ENCODE data around the gene BLID. TPM values are rescaled to one million over a fixed set of nuclear protein-coding genes. Genes with fewer than 3 reads are reported as not detected.

Gene BLID
- total RNA-seq, 1 experiment from 2014 or later: not detected

DNA sequence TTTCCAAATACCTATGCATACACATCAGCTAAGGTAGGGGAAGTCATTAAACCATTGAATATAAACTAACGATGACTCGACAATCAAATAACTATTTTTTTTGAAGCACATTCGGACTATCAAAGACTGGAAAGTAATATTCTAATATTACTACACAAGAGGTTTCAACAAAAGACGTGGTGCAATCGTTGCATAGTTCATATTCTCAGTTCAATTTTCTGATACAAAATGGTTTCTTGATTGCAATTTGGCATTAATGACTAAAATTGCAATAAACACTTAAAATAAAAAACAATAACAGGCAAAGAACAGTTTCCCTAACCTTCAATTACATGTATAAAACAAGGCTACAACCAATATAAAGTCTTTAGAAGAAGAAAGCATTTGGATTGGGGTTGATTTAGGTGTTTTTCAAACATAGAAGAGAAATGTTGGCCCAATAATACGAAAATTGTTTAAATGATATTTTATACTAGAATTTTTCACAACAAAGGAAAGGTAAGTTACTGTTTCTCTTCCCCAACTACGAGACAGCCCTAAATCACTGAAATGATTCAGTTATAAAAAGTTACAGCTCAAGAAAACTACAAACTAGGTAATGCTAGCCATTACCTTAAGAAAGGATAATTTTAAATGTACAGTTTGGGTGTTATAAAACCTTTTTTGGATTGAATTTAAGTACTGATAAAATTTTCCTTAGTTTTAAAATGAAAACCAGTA, 17.6 kb downstream of the BLID start:
- Mint-ChIP-seq H3K4me1 (ENCODE audit: low read depth, unreplicated experiment) (no peaks in the 10 kb centered on the region), H3K9me3 (ENCODE audit: low read depth, unreplicated experiment) (no peaks in the 10 kb centered on the region), H3K4me3 (ENCODE audit: low read depth, unreplicated experiment) (no peak overlapping the region), H3K36me3 (ENCODE audit: insufficient read depth, unreplicated experiment) (no peaks in the 10 kb centered on the region), H3K27ac (ENCODE audit: unreplicated experiment) (no peak overlapping the region), H3K27me3 (ENCODE audit: unreplicated experiment) (peaks cover 25% of the 10 kb centered on the region)
- intact Hi-C loops (cut with micrococcal nuclease; ENCODE audit: unreplicated experiment): no loop called here
- no TSS peak for BruUV-seq (replicated peaks)
- TF ChIP-seq, protein P1, sequence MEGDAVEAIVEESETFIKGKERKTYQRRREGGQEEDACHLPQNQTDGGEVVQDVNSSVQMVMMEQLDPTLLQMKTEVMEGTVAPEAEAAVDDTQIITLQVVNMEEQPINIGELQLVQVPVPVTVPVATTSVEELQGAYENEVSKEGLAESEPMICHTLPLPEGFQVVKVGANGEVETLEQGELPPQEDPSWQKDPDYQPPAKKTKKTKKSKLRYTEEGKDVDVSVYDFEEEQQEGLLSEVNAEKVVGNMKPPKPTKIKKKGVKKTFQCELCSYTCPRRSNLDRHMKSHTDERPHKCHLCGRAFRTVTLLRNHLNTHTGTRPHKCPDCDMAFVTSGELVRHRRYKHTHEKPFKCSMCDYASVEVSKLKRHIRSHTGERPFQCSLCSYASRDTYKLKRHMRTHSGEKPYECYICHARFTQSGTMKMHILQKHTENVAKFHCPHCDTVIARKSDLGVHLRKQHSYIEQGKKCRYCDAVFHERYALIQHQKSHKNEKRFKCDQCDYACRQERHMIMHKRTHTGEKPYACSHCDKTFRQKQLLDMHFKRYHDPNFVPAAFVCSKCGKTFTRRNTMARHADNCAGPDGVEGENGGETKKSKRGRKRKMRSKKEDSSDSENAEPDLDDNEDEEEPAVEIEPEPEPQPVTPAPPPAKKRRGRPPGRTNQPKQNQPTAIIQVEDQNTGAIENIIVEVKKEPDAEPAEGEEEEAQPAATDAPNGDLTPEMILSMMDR (IDR thresholded peaks at IDR 0.05; ENCODE audit: unreplicated experiment): no peak
- no peak for DNase-seq
- CTCF ChIA-PET: no interaction called here

DNA sequence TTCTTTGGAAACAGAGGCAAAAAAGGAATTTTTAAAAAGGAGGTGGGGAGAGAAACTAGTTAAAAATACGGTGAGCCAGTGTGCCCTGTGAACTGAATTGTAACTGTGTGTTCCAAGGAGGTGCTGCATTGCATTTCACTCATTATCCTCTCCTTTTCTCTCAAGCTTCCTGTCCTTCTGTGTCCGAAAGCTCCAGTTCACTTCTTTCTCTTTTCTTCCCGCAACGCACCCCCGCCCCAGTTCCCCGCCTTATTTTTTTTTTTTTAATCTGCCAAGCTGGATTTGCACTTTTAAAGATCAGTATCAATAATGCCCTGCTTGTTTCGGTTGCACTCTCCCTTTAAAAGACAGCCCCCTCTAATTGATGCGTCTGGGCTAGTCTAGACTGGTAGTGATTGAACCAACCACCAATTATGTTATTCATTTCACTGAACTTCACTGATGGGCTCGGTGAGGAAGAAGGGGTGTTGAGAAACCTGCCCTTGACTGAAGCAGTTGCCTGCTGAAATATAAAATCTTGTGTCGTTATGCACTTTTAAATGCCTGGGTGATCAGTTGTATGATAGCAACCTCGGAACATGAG, 18.5 kb downstream of the BLID start:
- no peaks in the 10 kb centered on the region for H3K9me3 Mint-ChIP-seq (ENCODE audit: low read depth, unreplicated experiment)
- no peak overlapping the region for H3K4me3 Mint-ChIP-seq (ENCODE audit: low read depth, unreplicated experiment)
- no peaks in the 10 kb centered on the region for H3K36me3 Mint-ChIP-seq (ENCODE audit: insufficient read depth, unreplicated experiment)
- intact Hi-C loops (cut with micrococcal nuclease; ENCODE audit: unreplicated experiment): no loop called here
- H3K27ac Mint-ChIP-seq (ENCODE audit: unreplicated experiment): no peak overlapping the region
- TF ChIP-seq, protein P1 (IDR thresholded peaks at IDR 0.05; ENCODE audit: unreplicated experiment): no peak
- DNase-seq: no peak
- peaks cover 30% of the 10 kb centered on the region for H3K27me3 Mint-ChIP-seq (ENCODE audit: unreplicated experiment)
- no TSS peak for BruUV-seq (replicated peaks)
- no peaks in the 10 kb centered on the region for H3K4me1 Mint-ChIP-seq (ENCODE audit: low read depth, unreplicated experiment)
- CTCF ChIA-PET: no interaction called here

- Mint-ChIP-seq H3K4me1 (ENCODE audit: low read depth, unreplicated experiment) (no peaks in the 10 kb centered on the region), H3K36me3 (ENCODE audit: insufficient read depth, unreplicated experiment) (no peaks in the 10 kb centered on the region), H3K9me3 (ENCODE audit: low read depth, unreplicated experiment) (no peaks in the 10 kb centered on the region), H3K4me3 (ENCODE audit: low read depth, unreplicated experiment) (no peak overlapping the region), H3K27ac (ENCODE audit: unreplicated experiment) (no peak overlapping the region), H3K27me3 (ENCODE audit: unreplicated experiment) (peaks cover 40% of the 10 kb centered on the region)
- TF ChIP-seq, protein P1 (IDR thresholded peaks at IDR 0.05; ENCODE audit: unreplicated experiment): no peak
- CTCF ChIA-PET: no interaction called here
- intact Hi-C loops (cut with micrococcal nuclease; ENCODE audit: unreplicated experiment): no loop called here
- BruUV-seq (replicated peaks): no TSS peak
- DNase-seq: no peak
These were observed 19.5 kb downstream of the BLID start for GRCh38 chr11:122096272-122097112.

DNA sequence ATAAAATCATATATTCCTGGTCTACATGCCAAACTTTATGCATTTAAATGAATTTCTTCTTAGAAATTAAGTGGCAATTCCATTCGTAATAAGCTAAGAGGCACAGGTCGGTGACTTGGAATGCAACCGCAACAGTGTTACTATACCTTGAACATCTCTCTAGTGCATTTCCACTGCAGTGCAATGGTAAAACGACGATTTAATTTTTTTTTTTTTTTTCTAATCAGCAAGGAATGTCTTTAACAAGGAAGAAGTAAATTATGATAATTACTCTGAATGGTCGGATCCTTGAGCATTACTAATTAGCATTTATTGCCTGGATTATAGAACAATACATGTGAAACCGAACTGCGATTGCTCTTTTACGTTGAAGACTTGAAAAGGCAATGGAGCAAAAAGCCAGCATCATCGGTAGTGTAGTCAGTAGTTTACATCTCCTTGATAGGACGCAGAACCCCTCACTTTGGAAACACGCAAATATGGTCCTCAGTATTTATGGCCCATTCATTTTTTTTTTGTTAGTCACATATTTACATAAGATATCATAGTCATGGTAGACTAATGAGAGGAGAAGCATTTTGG, 20.2 kb downstream of the BLID start:
- Mint-ChIP-seq H3K4me1 (ENCODE audit: low read depth, unreplicated experiment) (no peaks in the 10 kb centered on the region), H3K27ac (ENCODE audit: unreplicated experiment) (no peak overlapping the region), H3K27me3 (ENCODE audit: unreplicated experiment) (peaks cover 48% of the 10 kb centered on the region), H3K36me3 (ENCODE audit: insufficient read depth, unreplicated experiment) (no peaks in the 10 kb centered on the region), H3K9me3 (ENCODE audit: low read depth, unreplicated experiment) (no peaks in the 10 kb centered on the region), H3K4me3 (ENCODE audit: low read depth, unreplicated experiment) (no peak overlapping the region)
- TF ChIP-seq, protein P1 (IDR thresholded peaks at IDR 0.05; ENCODE audit: unreplicated experiment): no peak
- no peak for DNase-seq
- BruUV-seq (replicated peaks): no TSS peak
- intact Hi-C loops (cut with micrococcal nuclease; ENCODE audit: unreplicated experiment): no loop called here
- CTCF ChIA-PET: interaction anchor here (0.7 kb wide), 1 partner anchor 442 kb away, joined by 4 read pairs; no protein-coding TSS in a partner anchor

Measured in Calu3 (cell line).